GM12873 (cell line): ENCODE results near the gene ZNF335.

Experiments used
- TF ChIP-seq, protein P1 (sequence below): IDR thresholded peaks from 2 replicates; pipeline ENCODE4 v1.5.1; 2012; ENCODE audit warnings: low read depth, mild to moderate bottlenecking, moderate library complexity, low read length, control low read depth; ENCODE audit not compliant: insufficient read depth; ENCODE audit errors: missing control alignments

Gene ZNF335

DNA sequence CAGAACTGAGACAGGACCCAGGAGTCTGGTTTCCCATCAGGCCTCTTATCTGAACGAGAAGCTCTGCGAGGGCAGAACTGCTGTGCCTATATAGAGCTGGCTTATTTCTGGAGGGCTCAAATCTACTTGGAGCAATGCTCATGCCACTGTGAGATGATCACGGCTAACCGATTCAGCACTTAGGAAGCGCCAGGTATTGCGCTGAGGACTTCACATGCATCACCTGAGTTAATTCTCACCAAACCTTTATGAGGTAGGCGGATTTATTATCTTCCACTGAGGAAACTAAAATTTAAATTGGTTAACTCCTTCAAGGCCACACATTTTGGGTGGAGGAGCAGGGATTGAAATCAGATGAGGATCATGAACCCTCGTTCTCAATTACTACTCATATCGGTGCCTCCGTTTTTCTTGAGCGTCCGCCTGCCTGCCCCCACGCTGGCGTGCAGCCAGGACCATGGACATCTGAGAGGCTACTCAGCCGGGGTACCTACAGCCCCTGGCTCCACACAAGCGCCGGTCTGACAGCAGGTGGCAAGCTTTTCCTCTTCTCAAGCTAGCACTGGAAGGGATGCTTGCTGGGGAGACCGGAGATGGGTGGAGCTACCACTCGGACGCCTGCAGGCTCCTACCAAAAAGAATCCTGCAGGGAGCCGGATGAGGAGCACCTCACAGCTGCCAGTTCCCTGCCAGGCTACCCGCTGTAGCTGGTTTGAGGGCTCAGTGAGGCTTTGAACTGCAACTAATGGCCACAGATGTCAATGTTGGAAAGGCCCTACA is 38.5 kb downstream of the ZNF335 start:
- TF ChIP-seq, protein P1, sequence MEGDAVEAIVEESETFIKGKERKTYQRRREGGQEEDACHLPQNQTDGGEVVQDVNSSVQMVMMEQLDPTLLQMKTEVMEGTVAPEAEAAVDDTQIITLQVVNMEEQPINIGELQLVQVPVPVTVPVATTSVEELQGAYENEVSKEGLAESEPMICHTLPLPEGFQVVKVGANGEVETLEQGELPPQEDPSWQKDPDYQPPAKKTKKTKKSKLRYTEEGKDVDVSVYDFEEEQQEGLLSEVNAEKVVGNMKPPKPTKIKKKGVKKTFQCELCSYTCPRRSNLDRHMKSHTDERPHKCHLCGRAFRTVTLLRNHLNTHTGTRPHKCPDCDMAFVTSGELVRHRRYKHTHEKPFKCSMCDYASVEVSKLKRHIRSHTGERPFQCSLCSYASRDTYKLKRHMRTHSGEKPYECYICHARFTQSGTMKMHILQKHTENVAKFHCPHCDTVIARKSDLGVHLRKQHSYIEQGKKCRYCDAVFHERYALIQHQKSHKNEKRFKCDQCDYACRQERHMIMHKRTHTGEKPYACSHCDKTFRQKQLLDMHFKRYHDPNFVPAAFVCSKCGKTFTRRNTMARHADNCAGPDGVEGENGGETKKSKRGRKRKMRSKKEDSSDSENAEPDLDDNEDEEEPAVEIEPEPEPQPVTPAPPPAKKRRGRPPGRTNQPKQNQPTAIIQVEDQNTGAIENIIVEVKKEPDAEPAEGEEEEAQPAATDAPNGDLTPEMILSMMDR: peak; percentile 48

DNA sequence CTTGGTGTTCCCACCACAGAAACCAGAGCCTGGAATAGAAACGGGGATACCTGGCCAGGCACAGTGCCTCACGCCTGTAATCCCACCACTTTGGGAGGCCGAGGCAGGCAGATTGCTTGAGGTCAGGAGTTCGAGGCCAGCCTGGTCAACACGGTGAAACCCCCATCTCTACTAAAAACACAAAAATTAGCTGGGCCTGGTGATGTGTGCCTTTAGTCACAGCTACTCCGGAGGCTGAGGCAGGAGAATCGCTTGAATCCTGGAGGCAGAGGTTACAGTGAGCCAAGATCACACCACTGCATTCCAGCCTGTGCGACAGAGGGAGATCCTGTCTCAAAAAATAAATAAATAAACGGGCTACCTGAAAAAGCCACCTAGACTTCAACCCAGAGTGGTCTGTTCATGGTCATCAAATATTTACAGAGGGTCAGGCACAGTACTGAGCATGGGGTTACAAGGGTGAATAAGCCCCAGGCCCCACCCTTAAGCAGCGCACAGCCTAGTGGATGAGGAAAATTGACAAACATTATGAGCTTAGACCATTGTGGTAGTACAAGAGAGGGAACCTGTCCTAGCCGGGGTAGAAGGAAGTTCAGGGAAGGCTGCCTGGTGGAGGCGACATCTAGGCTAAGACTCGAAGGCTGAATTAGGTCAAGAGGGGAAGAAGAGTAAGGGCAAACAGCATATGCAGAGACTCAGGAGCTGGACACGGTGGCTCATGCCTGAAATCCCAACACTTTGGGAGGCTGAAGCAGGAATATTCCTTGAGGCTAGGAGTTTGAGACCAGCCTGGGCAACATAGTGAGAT is 44.7 kb downstream of the ZNF335 start:
- TF ChIP-seq, protein P1: no peak

DNA sequence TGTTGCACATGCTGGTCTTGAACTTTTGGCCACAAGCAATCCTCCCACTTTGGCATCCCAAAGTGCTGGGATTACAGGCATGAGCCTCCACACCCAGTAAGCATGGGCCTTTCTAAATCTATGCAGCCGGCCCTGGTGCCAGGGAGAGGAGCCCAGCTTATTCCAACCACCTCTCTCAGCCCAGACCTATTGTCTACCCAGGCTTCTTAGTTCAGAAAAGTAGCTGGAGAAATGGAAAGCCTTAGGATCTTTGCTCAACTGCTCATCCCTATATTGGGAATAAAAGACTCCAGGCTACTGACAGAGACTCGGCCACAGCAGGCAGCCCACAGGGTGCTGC is 45.3 kb downstream of the ZNF335 start:
- TF ChIP-seq, protein P1: no peak

DNA sequence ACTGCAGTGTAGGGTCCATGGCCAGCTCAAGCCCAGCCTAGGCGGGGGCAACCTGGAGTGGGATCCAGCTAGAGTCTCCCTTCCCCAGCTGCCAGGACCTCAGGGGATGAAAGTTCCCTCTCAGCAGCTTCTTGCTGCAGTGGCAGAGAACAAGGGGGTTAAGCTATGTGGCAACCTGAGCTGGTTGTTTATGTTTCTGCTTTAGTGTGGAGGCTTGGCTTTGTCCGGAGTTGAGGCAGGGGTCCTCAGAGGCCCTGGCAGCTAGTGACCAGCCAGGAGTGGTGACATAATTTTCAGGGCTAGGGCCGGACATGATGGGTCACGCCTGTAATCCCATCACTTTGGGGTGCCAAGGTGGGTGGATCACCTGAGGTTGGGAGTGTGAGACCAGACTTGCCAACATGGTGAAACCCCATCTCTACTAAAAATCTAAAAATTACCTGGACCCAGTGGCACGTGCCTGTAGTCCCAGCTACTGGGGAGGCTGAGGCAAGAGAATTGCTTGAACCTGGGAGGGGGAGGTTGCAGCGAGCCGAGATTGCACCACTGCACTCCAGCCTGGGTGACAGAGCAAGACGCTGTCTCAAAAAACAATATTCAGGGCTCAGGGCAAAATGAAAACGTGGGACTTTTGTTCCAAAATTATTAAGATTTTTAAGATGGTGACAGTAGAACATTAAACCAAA is 46.0 kb downstream of the ZNF335 start:
- TF ChIP-seq, protein P1: no peak

DNA sequence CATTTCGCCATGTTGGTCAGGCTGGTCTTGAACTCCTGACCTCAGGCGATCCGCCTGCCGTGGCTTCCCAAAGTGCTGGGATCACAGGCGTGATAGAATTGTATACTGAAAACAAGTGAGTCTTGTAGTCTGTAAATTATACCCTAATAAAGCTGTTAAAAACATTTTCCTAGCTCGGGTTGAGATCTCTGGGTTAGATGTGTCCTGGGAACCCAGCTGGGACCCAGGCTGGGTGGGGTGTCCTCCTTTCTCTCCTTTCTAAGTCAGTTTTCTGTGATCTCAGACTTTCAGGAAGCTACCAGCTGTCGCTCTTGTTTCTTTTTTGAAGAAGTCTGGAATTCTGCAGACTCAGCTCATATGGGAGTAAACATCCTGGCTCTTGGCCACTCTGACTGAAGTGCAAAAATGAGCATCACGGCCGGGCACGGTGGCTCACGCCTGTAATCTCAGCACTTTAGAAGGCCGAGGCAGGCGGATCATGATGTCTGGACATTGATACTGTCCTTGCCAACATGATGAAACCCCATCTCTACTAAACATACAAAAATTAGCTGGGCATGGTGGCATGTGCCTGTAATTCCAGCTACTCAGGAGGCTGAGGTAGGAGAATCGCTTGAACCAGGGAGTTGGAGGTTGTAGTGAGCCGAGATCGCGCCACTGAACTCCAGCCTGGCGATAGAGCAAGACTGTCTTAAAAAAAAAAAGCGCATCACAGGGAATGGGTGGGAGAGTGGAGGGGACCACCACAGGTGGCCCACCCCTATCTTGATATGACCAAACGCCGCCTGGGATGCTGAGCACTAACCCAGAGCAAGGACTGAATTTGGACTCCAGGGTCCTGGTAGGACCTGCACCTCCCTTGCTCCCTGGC is 47.4 kb downstream of the ZNF335 start:
- TF ChIP-seq, protein P1: no peak

DNA sequence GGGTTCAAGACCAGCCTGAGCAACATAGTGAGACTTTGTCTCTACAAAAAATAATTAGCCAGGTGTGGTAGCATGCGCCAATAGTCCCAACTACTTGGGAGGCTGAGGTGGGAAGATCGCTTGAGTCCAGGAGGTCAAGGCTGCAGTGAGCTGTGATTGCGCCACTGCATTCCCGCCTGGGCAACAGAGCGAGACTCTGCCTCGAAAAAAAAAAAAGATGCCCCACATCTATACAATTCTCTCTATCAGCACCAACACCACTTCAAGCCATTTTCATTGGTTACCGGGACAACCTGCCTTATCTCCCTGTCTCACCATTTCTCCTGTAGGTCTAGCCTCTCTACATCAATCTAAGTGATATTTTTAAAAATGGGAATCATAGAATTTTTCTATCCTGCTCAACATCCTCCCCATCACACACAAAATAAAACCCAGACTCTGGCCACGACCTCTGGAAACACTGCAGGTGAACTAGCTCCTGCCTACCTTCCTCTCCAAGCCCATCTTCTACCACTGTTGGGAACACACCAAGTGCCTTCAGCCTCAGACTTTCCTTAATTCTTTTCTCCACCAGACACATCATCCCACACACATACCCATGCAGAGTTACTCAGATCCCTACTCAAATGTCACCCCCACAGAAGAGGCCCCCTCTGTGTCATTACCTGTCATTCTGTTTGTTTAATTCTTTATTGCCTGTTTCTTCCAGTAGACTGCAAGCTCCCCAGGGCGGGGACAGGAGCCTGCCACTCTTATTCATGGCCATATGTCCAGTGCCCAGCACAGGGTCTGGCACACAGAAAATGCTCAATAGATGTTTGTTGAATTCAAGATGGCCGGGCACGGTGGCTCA is 50.4 kb downstream of the ZNF335 start:
- TF ChIP-seq, protein P1: no peak
